M059J (cell line): Measurements from ENCODE around the gene AP4B1. TPM values are rescaled to one million over a fixed set of nuclear protein-coding genes. Genes with fewer than 3 reads are reported as not detected.
A peak's percentile ranks its signal among the peaks of the same experiment; 100 is the strongest.

Experiments used
- DNase-seq: peaks from one replicate; pipeline ENCODE4 v3.0.0-alpha.2; 2012; ENCODE audit warnings: low read depth
- total RNA-seq: library from RNA; depleted of rRNA; stranded (reverse); fragments of >200 nt; shearing (Covaris generic); gene quantifications from 2 replicates; pipeline ENCODE4 v1.2.3, GENCODE V29; 2014

Gene AP4B1
- total RNA-seq, 1 experiment from 2014 or later: 18.9 TPM

DNA sequence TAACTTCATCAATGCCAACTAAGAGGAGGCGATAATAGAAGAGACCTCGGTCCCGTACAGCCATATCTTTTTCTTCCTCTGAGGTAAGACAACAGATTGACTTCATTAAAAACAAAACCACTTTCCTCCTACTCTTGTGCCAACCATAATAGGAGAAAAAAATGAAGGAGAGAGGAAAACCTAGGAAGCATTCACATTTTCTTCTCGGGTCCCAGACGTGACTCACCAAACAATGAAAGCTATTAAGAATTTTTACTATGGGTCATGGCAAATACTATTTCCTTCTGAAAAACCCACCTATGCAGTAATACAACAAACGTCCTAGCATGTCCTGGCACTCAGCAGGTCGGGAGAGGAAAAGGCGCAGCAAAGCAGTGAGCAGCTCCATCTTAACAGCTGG, 8.6 kb downstream of the AP4B1 start:
- no peak for DNase-seq

DNA sequence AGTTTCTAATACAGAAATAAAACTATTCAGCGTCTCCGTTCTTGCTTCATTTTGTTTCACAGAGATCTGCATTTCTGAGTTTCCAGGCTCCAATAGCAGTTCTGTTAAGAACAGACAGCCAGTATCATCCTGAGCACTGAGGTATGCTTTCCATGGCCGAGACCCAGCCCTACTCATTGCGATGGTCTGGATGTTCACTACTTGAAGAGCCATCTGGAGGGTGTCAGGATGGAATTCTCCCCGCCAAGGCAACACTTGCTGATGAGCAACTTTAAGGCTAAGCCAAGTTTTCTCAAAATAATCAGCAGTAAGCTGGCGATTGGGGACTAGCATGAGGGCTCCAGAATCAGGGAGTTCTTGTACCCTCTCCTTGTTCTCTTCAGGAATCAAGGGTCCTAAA, 9.5 kb downstream of the AP4B1 start:
- no peak for DNase-seq

DNA sequence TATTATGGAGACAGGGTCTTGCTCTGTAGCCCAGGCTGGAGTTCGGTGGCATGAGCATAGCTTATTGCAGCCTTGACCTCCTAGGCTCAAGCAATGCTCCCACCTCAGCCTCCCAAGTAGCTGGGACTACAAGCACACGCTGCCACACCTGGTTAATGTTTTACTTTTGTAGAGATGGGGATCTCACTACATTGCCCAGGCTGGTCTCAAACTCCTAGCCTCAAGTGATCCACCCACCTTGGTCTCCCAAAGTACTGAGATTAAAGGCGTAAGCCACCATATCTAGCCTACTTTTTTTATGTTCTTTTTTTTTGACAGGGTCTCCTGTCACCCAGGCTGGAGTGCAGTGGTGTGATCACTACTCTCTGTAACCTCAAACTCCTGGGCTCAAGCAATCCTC, 11.3 kb downstream of the AP4B1 start:
- DNase-seq: no peak

DNA sequence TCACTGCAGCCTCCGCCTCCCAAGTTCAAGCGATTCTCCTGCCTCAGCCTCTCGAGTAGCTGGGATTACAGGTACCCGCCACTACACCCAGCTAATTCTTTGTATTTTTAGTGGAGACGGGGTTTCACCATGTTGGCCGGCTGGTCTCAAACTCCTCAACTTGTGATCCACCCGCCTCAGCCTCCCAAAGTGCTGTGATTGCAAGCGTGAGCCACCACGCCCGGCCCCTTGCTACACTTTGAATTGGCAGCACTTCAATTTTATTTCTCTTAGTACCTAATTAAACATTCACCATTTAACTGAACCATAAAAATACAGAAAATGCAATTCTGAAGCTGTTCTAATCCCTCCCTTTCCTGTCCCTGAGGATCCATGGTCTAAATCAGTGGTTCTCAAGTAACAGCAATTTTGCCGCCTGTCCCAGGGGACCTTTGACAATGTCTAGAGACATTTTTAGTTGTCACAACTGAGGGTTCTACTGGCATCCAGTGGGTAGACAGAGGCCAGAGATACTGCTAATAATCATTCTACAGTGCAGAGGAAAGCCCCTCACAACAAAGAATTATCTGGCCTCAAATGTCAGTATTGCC, 12.9 kb downstream of the AP4B1 start:
- DNase-seq: no peak

DNA sequence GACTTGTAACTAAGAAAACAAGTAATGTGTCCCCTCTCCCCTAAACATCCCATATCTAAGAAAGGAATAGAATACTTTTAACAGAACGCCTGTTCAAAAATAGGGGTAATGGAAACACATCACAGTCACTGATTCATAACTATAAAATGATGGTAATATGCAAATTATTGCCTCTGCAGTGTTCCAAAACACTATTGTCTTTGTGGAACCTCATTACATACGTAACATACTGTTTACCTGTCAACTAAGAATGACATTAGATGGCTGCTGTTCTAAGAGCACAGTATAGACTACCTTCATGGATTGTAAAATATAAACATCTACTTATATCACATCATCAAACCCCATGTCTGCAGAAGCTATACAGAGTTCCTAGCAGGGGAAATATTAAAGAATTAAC, 13.8 kb downstream of the AP4B1 start:
- DNase-seq: no peak

DNA sequence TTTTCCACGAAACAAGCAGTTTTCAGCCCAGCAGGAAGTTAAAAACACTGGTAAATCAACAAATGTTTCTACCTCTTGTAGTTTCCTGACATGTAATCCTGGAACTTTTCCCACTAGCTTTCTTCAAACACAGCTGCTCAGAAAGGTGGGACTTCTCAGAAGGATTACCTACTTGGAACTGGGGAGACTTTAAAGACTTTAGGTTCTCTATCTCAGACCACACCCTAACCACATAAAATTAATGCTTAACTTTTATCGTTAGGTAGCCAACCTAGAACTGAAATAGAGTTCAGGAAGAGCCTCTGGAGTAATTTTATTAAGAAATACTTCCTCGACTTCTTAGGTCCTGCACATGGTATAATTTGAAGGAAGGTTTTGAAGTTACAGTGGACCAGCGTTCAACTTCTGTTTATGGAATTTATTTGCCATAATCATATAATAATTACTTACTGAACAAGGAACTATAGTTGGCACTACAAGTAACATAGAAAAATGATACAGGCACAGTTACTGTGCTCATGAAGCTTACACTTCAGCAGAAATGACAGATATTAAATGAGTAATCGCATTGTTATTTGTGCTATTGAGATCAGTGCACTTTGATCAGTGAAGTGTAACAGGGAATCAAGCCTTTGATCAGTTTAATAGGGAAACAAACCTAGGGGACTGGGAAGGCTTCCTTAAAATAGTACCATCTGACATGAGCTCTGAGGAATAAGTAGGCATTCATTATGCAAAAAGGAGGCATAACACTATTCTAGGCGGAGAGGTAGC, 17.0 kb downstream of the AP4B1 start, which contains the start of gene BCL2L15:
TSS of gene BCL2L15 (minus strand) at position 180 of the 774 bp plus-strand sequence. CDS start 206 bp downstream, outside the sequence.
- peak; percentile 32 for DNase-seq

DNA sequence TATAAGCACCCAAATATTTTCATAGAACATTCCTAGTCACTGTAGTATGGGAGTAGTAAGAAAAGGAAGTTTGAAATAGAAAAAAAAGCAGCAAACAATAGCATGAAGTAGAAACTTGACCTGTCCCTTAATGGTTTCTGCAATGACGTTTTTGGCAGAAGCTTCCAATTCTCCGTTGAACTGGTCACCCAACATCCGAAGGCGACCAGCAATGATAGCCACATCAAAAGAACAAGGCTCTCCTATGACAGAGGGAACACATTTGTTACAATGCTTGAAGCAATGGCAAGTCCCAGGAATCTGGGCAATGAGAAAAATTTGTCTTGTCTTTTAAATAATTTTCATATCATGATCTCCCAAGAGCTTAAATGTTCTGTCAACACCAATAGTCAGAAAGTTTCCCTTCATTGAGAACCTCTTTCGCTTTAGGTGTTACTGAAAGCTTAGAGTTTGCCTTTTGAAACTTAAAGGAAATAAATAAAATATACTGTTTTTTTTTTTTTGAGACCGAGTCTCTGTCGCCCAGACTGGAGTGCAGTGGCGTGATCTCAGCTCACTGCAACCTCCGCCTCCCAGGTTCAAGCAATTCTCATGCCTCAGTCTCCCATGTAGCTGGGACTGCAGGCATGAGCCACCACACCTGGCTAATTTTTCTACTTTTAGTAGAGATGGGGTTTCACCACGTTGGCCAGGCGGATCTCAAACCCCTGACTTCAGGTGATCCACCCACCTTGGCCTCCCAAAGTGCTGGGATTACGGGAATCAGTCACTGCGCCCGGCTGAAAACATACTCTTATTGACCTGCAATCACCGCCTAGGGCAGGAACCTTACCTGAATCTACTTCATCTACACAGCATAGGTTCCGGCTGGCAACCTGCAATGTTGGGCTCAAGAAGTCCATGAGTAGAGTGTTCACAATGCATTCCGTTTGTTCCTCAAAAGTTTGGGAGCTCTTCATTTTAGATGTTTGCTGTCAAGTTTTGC, 17.9 kb downstream of the AP4B1 start:
- DNase-seq: no peak

DNA sequence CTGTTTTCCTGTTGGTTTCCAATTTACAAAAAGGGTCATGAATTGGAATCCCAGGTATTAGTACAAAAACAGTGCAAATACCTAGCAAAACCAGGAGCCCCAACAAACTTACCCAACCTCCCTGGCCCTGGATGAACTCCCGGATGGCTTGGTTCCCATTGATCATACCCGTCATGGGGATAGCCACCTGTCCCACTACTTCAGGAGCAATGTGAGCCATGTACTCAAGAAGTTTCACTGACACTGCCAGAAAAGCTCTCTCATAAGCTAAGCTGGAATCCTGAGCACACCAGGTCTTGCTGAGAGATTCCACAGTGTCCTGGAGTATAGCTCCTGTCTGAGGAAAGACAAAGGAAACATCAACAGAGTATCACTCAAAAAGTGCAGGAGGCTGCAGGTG, 22.9 kb downstream of the AP4B1 start:
- DNase-seq: no peak

DNA sequence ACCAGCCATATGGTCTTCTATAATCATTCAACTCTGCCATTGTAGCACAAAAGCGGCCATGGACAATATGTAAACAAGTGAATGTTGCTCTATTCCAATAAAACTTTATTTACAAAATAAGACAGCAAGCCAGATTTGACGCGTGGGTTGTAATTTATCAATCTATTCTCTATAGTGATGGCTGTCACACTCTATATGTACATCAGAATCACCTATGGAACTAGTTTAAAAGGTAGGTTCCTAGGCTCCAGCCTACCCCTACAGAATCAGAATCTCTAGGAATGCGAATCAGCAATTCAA, 24.9 kb downstream of the AP4B1 start:
- no peak for DNase-seq

DNA sequence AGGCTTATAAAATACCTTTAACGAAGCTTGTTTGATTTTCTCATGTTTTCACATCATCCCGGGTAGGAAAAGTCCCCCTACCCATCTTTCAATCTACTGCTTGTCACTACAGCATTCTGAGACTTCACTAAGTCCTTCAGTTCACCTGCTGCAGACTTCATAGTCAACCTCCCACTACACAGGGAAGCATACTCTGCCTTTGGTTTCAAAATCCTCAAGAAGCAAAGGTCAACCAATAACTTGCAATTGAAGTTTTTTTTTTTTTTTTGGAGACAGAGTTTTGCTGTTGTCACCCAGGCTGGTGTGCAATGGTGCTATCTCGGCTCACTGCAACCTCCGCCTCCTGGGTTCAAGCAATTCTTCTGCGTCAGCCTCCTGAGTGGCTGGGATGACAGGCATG, 28.4 kb downstream of the AP4B1 start:
- DNase-seq: no peak

DNA sequence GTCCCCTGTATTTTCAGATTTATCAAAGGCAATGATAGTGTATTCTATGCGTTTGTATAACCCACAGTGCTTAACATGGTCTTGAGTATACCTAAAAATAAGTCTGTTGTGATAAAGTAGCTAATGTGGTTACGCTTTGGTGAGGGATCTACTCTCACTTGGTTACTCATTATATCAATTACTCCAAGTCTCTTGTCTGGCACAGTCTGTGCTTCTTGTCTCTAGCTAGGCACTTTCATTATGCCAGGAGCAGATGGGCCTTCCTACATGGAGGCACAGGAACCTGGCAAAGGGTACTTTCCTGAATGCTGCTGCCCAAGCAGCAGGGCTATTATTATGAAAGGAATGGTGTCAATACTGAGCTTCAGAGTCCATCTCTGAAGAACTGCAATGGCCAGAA, 28.9 kb downstream of the AP4B1 start:
- no peak for DNase-seq

DNA sequence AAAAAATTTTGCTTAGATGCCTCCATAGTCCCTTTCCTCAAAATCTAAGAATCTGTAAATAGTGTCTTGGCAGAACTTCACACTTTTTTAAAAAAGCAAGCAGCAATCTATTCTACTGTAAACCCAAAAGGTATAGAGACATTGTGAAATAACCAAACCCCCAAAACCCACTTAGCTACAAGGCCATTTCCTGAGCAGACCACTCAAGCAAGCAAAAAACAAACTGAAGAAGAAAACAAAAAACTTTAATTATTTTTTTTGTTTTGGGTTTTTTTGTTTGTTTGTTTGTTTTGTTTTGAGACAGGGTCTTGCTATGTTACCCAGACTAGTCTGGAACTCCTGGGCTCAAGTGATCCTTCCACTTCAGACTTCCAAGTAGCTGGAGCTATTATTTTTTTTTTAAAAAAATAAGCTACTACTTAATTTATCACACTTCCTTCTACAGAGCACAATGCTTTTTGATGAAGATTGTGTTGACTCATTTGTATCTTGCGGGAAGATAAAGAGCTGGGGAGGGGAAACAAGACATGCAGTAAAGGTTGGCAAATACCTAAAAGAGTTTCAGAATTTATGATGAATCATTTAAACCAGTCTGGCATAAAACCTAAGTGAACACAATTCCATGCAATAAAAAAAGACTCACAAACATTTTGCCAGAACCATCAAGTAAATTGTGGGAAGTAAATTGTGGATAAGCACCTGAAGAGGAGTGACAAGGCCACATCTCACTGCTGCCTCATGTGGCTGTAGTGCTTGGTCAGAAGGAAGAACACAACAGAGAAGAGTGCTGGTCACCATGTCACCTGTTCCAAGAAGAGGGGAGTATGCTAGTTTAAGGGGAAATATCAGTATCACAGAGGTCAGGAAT, 30.4 kb downstream of the AP4B1 start:
- DNase-seq: peak; percentile 87

DNA sequence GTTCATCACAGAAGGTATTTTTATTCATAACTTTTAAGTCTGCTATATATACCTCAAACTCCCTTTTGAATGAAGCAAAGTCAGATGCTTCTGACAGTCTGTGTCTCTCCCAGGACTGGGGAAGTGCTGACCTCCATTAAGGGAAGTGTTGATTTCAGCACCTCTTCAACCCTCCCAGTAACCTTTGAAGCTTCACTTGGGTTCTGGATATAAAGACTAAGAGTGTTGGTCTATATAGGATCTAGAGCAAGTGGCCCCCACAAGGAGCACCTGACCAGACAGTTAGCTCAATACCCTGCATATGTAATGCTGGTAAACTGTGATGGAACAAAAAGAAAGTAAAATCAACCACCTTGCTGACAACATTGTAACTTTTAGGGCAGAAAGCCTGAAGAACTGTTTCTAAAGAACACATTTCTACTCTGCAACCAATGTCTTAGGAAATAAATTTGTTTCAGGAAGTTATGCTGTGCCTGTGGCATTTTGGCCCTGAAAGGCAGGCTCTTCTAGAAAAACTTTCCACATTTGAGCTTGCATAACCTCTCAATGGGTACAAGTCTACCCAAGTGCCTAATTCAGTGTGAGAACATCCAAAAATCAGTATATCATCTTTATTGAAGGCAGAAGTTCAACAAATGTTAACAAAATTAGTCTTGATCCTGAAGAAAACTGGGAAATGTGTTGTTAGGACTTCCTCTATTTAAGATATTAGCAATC, 32.2 kb downstream of the AP4B1 start:
- peak; percentile 10 for DNase-seq

DNA sequence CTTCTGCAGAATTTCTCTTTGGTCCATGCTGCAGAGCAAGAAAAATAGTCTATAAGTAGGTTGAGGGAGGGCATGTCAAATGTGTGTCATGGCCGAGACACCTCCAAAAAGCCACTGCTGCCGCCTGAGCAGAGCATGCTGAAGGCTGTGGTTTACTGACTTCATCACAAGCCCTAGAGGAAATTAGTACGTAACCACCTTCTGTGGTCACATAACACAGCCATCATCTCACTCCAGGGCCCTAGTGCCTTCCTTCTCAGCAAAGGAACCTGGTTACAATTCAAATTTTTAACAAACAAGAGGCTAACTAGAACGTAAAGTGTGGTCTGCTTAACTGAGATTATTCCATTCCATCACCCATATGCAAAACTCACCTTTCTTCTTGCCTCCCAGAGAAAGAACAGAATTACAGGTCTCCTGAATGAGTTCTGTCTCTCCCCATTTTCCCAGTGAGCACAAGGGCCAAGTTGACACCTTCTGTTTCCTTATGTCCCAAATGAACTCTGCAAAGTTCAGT, 32.9 kb downstream of the AP4B1 start, which contains the start of gene PTPN22:
TSS of gene PTPN22 (minus strand) at position 116 of the 517 bp plus-strand sequence.
- peak; percentile 96 for DNase-seq

DNA sequence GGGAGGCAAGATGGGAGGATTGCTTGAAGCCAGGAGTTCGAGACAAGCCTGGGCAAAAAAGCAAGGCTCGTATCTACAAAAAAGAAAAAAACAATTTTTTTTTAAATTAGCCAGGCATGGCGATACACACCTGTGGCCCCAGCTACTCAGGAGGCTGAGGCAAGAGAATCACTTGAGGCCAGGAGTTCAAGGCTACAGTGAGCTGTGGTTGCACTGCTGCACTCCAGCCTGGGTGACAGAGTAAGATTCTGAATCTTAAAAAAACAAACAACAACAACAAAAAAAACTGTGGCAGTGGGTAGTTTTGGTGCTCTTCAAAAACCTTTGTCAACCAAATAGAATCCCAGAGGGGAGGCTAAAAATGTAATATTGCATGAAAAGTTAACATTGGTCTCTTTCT, 33.8 kb downstream of the AP4B1 start:
- DNase-seq: no peak

DNA sequence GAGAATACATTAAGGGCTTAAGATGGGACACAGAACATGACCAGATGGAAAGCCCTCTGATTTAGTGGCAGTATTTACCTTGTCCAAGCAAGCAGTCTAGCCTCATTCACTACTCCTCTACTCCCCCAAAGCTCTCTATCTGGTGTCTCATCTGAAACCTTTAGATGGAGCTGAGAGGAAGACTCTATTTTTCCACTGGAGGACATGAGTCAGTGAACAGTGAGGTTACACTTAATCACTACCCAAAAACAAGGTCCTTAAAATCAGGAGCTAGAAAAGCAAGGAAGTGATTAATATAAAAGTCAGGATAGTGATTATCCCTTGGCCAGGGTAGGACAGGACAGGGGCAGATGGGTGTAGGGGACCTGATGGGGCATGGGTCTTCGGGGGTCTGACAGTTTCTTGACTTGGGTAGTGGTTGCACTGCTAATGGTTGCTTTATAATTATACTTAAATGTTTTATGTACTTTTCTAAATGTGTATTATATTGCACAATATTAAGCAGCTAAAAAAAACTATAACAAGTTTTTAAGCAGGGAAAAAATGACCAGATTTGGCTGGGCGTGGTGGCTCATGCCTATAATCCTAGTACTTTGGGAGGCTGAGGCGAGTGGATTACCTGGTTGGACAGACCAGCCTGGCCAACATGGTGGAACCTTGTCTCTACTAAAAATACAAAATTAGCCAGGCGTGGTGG, 36.1 kb downstream of the AP4B1 start:
- DNase-seq: peak; percentile 87

DNA sequence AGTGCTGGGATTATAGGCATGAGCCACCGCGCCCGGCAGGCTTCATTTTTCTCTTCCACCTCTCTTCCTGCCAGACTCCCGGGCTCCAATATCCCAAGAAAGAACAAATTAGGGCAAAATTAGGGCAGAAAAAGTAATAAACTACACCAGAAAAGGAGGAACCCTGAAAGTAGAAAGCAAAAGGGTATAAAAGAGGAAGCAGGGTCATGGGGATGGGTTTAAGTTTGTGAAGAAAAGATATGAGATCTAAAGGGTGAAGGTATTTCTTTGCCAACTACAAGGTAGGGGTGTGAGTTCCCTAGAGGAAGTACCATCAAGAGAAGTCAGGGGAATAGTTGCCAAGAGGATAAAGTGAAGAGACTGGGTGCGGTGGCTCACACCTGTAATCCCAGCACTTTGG, 43.0 kb downstream of the AP4B1 start:
- DNase-seq: no peak

DNA sequence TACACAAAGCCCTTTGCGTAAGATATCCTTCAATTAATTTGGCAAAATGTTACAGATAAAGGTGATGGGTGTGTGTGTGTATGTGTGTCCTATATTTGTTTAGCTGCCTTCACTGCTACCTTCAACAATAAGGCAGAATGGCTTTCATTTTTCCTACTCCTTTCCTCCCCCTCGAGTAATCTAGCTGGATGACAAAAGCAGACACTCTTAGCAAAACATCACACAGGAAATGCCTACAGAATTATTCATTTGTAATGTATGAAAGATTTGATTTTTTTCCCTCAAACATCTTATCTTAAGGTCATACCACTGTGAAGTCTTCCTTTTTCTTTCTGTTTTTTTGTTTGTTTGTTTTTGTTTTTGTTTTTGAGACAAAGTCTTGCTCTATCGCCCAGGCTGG, 43.7 kb downstream of the AP4B1 start:
- DNase-seq: peak; percentile 83

DNA sequence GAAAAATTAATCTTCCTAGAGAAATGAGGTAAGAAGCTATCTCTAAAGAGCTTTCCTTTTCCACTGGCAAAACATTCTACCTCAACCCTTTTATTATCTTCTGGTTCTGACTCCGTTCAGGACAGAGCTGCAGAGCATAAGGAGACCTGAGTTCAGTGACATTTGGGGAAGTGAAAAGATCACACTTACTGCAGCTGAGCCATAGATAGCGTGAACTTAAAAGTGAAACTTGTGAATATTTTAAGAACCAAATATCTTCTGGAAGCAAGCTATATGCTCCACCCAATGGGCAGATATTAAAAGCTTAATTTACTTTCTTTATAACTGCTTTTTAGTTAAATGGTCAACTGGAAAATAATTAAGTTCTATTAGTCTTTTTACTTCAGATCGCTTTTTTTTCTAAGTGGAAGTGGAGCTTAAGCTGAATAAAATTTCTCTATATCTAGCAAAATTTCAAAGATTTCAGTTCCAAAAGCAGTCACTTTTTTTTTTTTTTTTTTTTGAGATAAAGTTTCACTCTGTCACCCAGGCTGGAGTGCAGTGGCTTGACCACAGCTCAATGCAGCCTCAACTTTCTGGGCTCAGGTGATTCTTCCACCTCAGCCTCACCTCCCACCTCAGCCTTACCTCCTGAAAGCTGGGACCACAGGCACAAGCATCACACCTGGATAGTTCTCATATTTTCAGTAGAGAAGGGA, 45.0 kb downstream of the AP4B1 start:
- DNase-seq: no peak
